Germinal center (tissue), 1 donor: ENCODE data around the gene CD74.

Experiments used
- DNase-seq: peaks from one replicate; pipeline ENCODE4 v3.0.0; 2012; ENCODE audit warnings: mixed read lengths, low spot score

The CD74 gene

DNA sequence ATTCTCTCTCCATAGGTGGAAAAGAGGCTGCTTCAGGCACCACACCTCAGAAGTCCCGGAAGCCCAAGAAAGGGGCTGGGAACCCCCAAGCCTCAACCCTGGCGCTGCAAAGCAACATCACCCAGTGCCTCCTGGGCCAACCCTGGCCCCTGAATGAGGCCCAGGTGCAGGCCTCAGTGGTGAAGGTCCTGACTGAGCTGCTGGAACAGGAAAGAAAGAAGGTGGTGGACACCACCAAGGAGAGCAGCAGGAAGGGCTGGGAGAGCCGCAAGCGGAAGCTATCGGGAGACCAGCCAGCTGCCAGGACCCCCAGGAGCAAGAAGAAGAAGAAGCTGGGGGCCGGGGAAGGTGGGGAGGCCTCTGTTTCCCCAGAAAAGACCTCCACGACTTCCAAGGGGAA lies 16.4 kb downstream of the CD74 start:
- no peak for DNase-seq

DNA sequence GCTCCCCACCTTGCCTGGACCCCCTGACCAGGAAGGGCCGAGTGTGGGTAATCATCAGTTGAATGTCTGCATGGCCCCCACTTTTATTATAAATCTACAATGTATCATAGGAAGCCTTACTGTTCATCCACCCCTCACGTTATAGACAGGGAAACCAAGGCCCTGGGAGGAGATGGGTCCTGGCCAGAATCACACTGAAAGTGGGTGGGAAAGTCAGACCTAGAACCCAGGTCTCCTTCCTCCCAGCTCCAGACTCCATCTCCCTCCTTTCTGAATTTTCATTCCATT lies 17.1 kb downstream of the CD74 start:
- DNase-seq = no peak

DNA sequence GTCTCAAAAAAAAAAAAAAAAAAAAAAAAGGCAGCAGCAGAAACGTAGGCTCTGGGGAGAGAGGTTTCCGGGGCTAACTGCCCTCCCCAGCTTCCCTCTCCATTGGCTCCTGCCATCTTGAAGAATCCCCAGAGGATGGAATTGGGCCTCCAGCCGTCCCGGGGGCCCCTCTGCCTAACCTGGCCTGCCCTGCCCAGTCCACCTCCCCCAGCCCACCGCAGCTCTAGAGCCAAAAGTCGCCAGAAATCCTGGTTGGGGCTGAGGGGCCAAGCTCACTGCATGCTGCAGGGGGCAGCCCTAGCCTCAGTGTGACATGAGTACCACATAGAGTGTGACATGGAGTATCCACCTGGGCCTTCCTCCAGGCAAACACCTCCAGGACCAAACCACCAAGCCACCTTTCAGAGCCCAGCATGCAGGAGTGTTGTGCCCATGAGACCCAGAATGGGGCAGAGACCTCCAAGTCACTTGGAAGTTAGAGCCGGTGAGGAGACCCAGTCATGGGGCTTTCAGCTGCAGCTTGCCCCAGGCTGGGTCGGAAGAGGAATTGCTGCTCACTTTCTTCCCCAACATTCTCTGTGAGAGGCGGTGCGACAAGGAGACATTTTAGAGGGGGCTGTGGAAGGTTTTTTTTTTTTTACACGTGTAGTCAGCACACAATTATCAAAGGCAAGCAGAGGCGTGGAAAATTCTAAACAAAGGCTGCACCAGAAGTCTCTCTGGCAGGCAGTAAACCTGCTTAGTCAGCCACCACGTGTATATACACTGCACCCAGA lies 17.6 kb downstream of the CD74 start:
- DNase-seq = no peak

DNA sequence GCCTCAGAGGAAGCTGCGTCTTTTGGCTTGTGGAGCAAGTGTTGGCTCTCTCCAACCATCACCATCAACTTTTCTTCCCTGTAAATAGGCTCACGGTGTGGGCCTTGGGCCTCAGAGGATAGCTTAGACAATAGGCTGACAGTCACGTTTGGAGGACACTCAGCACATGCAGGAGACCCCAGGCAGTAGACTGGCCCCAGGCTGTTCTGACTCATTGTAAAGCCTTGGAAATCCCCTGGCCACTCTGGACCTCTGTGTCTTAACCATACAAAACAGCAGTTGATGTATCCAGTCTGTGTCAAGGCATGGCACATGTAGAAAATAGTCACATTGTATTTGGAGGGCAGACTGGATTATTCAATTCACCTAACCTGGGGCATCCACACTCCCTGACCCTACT lies 18.6 kb downstream of the CD74 start:
- no peak for DNase-seq

DNA sequence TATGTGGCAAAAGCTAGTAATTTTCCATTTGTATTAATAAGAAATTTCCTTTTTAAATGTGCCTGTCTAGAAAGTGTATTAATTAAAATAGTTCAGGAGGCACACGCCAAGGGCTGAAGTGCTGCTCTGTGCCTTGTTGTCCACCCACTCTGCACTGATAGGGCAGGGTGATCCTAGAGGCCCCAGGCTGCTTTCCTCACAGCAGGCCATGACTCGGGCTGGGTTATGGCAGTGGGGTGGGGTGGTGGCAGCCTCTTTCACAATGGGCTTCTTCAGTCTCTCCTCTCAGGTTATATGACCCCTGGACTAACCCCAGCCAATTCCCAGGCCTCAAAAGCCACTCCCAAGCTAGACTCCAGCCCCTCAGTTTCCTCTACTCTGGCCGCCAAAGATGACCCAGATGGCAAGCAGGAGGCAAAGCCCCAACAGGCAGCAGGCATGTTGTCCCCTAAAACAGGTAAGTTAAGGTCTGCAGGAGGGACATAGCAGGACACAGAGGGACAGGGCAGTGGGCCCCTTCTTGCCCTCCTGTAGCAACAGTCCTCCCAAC lies 19.5 kb downstream of the CD74 start:
- DNase-seq = no peak

DNA sequence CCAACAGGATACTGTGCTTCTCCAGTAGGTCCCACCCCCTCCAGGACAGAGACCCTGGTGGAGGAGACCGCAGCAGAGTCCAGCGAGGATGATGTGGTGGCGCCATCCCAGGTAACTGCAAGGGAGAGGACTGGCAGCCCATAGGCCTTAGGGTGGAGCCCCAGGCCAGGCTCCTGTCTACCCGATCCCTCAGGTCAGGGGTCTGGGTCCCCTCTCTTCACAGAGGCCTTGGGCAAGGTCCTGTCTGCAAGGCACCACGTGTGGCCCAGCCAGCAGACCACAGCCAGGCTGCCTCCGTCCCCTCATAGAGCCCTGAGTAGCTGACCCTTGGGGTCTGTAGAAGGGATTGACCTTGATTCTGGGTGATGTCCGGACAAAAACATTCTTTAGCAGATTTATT lies 20.0 kb downstream of the CD74 start:
- DNase-seq = no peak

DNA sequence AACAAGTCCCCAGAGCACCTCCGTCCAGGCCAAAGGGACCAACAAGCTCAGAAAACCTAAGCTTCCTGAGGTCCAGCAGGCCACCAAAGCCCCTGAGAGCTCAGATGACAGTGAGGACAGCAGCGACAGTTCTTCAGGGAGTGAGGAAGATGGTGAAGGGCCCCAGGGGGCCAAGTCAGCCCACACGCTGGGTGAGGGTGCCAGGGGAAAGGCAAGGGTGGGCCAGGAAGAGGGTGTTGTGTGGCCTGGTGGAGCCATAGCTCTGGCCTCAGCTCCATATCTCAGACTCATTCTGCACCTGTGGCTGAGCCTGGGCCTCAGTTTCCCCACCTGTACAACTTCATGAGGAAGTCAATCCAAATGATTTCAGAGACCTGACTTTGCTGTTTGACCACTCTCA lies 20.7 kb downstream of the CD74 start:
- DNase-seq = no peak

DNA sequence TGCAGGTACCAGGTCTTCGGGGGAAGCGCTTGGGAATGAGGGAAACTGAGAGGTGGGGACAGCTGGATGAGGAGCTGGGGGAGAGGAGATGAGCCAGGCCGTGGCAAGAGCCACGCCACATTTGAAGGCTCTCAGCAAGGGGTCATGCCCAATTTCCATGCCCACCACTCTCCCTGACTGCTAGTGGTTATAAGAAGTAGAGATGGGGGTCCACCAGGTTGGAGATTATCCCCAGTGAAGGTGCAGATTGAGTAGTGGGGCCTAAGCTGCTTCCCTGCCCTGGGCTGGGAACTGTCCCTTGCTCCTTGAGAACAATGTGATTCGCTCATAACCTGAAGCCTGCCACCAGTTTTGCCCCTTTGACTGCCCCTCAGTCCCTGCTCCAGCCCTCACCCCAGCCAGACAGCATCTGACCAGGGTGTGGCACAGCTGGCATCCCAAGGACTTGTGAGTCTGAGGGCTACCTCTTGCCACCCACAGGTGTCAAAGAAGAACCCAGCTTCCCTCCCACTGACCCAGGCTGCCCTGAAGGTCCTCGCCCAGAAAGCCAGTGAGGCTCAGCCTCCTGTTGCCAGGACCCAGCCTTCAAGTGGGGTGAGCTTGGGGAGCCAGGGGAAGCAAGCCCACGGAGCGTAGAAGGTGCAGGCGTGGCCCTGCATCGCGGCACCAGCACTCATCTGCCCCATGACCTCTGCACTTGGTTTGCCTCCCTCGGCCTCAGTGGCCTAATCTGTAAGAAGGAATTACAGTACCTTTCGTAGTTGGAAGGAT lies 21.5 kb downstream of the CD74 start:
- no peak for DNase-seq

DNA sequence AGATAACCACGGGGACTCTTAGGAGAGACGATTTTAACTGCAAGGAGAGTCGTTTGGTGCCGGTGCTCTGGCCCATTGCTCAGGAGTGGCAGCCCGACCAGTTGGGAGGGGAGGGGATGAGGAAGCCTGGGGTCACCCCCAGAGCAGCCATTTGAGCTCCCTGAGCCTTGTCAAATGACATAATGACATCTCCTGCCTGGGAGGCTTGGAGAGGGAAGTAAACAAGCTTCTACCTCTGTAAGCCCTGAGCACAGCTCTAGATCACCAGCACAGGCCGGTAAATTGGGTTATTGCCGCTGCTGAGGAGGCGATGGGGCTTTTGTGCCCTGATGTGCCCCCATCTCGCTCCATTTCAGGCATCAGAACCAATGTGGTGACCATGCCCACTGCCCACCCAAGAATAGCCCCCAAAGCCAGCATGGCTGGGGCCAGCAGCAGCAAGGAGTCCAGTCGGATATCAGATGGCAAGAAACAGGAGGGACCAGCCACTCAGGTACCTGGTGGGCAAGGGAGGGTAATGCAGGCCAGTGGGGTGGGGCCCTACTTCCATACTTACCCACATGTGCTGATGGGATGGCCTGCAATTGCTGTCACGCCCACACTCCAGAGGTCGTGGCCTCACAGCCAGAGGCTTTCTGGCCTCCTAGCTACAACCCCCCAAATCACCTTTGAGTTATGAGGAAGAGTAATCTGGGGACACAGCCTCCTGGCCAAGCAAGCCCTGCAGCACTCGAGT lies 23.0 kb downstream of the CD74 start:
- DNase-seq = no peak

DNA sequence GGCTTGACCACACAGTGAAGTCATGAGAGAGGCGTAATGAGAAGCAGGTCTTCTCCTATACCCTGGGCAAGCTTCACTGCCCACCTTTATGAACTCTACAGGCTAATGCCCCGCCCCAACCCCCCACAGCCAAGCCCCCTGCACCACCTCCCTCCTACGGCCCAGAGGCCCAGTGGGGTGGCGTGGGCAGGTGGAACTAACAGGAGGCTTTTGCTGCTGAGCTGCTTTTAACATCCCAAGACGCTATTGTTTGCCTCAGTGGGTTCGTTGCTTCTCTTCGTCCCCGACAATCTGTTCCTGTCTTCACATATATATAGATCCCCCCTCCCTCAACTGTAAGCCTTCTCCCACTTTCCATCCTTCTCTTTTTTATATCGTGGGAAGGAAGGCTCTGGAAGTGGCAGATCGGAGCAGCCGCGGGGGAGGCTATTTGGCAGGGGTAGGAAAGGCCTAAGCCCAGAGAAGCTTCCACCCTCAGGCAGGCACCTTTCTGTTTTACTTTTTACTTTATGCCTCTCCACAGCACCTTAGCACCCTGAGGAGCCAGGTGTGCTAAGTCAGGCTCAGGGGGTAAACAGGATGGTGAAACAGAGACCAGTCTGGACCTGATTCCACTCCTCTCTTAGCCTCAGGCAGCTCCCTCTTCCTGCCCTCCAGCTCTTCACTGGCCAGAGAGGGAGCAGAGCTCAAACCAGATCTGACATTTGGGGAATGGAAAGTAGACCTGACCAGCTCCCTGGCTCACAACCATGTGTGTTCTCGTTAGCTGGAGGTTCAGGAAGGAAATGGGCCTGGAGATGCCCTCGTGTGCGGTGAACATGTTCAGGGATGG lies 26.5 kb downstream of the CD74 start:
- DNase-seq = no peak

DNA sequence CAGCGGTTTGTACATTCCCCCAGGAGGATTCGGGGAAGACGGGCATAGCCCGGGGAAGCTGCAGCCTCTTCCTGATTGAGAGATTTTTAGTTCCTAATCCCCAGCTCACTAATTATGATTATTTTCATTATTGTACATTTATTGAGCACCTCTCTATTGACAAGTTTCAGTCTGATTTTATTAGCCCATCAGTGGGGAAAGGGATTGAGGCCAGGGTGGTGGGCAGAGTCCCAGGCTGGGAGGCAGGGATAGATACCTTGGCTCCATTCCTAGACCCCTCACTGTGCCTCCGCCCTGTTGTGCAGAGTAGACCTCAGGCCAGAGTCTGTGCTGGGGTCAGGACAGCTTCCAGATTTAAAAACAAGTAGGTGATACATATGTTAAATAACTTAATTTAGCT lies 28.0 kb downstream of the CD74 start:
- DNase-seq = no peak

DNA sequence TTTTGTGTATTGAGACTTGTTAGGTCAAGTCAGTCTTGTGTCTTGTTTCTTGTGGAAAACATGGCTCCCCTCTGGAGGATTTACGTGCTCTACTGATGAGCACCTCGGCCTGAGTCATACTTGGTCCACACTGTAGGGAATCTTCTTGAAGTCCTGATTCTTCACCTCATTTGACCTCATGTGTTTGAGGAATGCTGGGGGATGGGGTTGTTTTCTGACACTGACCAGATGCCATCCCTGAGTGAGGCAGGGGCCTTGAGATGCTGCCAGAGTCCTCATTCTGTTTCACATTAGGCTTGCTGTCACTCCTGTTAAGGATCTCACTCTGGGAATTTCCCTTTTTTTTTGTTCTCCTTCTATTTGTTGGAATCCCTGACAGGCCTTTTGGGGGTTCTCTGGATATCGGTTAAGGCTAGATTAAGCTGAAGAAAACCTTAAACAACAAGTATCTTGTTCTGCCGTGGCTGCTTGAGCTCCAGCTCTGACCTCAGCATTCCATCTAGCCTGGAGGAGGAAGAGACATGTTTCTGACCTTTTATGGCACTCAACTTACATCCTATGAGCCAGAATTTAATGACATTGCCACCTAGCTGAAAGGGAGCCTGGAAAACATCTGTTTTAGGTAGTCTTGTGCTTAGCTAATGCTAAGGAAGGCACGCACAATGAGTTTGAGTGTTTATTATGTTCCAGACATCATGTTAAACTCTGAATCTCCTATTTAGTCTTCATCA lies 34.6 kb downstream of the CD74 start:
- DNase-seq = no peak

DNA sequence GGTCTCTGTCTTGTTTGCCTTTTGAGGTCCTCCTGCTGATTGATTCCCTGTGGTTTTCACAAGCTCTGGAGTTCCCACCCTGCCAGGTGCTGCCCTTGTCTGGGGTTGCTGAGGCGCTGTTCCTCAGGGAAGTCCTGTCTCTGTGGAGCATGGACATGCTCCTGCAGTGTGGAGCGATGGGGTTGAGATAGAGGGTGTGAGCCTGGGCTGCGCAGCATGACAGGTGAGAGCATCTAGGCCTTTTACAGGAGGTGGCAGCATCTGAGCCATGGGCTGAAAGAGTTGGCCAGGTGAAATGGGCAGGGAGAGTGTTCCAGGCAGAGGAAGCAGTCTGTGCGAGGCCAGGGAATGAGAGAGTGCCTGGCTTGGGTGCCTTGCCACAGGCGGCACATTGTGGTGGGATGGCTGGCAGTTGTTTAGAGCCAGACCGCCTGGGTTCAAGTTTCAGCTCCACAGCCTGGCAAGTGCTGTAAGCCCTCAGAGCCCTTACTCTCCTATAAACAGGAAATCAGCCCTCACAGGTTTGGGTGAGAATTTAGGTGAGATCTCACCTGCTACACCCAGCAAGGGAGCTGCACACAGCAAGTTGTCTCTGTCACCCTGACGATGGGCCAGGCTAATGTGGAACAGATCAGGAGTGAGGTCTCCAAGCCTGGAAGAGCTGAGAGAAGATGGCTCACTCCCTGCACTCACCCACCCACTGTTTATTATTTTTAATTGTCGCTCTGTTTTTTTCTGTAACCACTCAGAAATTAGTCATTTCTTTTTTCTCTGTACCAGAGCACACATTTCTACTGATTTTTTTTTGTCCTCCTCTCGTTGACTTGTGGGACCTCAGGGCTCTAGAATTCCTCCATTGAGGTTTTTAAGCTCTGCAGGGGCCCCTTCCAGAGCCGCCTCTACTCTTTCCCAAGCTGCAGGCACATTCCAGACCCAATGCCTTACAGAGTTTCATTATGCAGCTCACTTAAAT lies 35.6 kb downstream of the CD74 start:
- DNase-seq = no peak

DNA sequence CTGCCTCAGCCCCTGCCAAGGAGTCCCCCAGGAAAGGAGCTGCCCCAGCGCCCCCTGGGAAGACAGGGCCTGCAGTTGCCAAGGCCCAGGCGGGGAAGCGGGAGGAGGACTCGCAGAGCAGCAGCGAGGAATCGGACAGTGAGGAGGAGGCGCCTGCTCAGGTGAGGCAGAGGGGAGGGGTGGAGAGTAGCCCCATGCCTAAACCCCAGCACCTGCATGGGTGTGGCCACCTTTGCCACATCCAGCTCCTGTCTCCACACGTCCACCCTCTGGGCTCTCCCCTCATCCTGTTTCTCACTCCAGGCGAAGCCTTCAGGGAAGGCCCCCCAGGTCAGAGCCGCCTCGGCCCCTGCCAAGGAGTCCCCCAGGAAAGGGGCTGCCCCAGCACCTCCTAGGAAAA lies 38.1 kb downstream of the CD74 start:
- no peak for DNase-seq

DNA sequence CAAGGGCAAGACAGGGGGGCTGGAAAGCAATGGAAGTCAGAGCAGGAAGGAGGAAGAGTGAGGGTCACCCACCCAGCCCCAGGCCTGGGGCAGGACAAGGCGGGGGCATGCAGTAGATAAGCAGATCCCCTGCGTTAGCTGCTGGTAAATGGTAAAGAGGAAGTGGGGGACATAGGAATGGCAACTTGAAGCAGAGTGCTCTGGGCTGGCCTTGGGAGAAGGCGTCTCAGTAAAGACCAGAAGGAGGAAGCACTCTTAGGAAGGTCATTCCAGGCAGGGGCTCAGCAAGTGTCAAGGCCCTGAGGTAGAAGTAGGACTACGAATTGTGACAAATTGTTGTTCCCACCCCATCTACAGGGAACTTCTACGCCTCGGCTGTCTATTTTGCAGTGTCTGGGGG lies 40.1 kb downstream of the CD74 start:
- no peak for DNase-seq

DNA sequence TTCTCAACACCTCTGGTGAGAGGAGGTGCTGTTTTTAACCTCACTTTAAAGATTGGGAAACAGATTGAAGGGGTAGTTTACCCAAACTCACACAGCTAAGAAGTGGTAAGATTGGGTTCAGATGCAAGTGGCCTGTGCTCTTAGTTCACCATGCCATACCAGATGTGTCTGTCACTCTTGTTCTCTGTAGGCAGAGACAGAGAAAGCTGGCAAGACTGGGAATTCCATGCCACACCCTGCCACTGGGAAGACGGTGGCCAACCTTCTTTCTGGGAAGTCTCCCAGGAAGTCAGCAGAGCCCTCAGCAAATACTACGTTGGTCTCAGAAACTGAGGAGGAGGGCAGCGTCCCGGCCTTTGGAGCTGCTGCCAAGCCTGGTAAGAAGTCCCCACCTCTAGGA lies 44.2 kb downstream of the CD74 start:
- no peak for DNase-seq

DNA sequence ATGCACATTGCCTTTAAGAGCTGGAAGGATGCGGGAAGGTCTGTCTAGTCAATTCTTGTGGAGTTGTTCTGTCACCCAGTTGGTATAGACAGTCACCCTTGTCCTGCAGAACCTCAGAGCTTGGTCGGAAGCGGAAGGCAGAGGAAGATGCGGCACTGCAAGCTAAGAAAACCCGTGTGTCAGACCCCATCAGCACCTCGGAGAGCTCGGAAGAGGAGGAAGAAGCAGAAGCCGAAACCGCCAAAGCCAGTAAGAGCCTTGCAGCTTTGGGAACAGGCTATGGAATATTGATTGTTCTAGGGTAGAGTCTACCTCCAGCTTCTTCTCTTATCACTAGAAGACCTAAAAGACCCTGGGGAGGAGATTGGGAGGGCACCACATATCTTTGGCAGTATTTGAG lies 48.7 kb downstream of the CD74 start:
- DNase-seq = no peak

DNA sequence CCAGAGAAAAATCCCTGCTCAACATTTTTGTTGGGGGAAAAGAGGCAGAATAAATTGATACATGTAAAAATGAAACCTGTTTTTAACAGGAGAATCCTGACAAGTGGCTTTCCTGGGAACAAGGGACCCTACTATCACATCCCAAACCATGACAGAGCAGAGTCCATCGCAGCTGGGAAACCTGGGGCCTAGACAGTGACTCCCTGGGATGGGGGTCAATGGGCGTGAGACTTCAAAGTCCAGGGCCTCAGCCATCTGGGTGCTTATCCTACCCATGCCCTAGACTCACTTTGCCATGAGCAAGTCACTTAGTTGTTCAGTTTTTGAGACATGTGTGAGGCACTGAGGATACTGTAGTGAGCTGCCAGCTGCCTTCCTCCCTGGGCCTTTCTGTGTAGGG lies 49.5 kb downstream of the CD74 start:
- no peak for DNase-seq

DNA sequence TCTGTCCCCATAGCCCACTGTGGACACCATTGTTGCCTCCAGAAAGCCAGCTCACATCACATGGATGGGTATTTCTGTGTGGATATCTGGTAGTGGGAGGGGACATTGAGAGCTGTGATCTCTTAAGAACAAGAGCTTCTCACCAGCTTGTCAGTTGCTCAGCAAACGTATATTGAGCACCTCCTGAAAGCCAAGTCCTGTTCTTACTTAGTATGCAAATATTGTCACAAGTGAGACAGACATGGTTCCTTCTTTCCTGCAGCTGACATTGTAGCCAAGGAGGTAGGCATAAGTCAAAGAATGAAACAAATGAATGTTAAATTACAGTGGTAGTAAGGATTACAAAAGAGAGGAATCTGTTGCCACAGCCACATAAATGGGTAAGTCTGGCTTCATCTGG lies 51.4 kb downstream of the CD74 start:
- DNase-seq = peak; percentile 51
